SK-N-DZ (cell line): ENCODE results near the gene CNTFR. TPM values are rescaled to one million over a fixed set of nuclear protein-coding genes. Genes with fewer than 3 reads are reported as not detected.
"Not testable (repeated sequence)": the region's sequence is repeated elsewhere in the genome, so short reads cannot be mapped to it uniquely, and the experiment has no call there.

Experiments used
- DNase-seq: peaks from one replicate; pipeline ENCODE4 v3.0.0-alpha.2; 2015; ENCODE audit warnings: low spot score
- polyA plus RNA-seq, 2 experiments: library from polyadenylated mRNA; depleted of rRNA; stranded (reverse); fragments of >200 nt; gene quantifications; 2 replicates each; pipeline ENCODE4 v1.2.3, GENCODE V29; 2014

CNTFR gene
- 85.6 and 98.3 TPM in 2 replicates for polyA plus RNA-seq (2014; cell fraction: cytosol; rRNA removed)
- polyA plus RNA-seq (2014; cell fraction: nucleus; rRNA removed) = 45.4 and 60.6 TPM in 2 replicates

- DNase-seq = peak; percentile 74
Observed at GRCh38 chr9:34589636-34590380, at the start of gene CNTFR. TSS of gene CNTFR (minus strand) at chr9:34589724. CDS start at chr9:34568981, 20,743 bp downstream.

GRCh38 chr9:34639322-34639721, 49.8 kb upstream of the CNTFR start:
- not testable (repeated sequence) for DNase-seq

GRCh38 chr9:34638138-34638445, 48.6 kb upstream of the CNTFR start:
- DNase-seq = no peak

- DNase-seq = peak; percentile 95
Observed at GRCh38 chr9:34637356-34638137, 48.0 kb upstream of the CNTFR start, which contains the start of gene SIGMAR1. TSS of gene SIGMAR1 (minus strand) at chr9:34637787. CDS start at chr9:34637697, 90 bp downstream.

- DNase-seq = no peak
Observed at GRCh38 chr9:34636791-34637355, 47.3 kb upstream of the CNTFR start.

- no peak for DNase-seq
Observed at GRCh38 chr9:34635556-34635955, 46.0 kb upstream of the CNTFR start.

- no peak for DNase-seq
Observed at GRCh38 chr9:34634551-34635248, 45.2 kb upstream of the CNTFR start.

GRCh38 chr9:34633851-34634550, 44.5 kb upstream of the CNTFR start:
- DNase-seq = peak; percentile 74

GRCh38 chr9:34633166-34633565, 43.6 kb upstream of the CNTFR start:
- no peak for DNase-seq

GRCh38 chr9:34630402-34631154, 41.1 kb upstream of the CNTFR start:
- DNase-seq = no peak

GRCh38 chr9:34629491-34629808, 39.9 kb upstream of the CNTFR start:
- no peak for DNase-seq

GRCh38 chr9:34628656-34629490, 39.3 kb upstream of the CNTFR start, which contains the start of gene ARID3C:
TSS of gene ARID3C (minus strand) at chr9:34629066. CDS start at chr9:34628014, 1,052 bp downstream.
- DNase-seq = no peak

- DNase-seq = no peak
Observed at GRCh38 chr9:34627716-34628655, 38.5 kb upstream of the CNTFR start.

GRCh38 chr9:34625186-34625486, 35.6 kb upstream of the CNTFR start:
- DNase-seq = no peak

GRCh38 chr9:34624475-34625185, 35.1 kb upstream of the CNTFR start:
- no peak for DNase-seq

- no peak for DNase-seq
Observed at GRCh38 chr9:34623374-34624235, 34.1 kb upstream of the CNTFR start.
